Chondrocyte (in vitro differentiated cells): ENCODE measurements around the gene GABRG3. TPM values are rescaled to one million over a fixed set of nuclear protein-coding genes. Genes with fewer than 3 reads are reported as not detected.
A peak's percentile ranks its signal among the peaks of the same experiment; 100 is the strongest.

Experiments used
- DNase-seq: peaks from one replicate; pipeline ENCODE4 v3.0.0; 2021; ENCODE audit warnings: mixed read lengths, low spot score
- H3K27ac Mint-ChIP-seq: one replicate; pipeline ENCODE4 v1.8.0; 2021; ENCODE audit warnings: mild to moderate bottlenecking, moderate library complexity, mixed read lengths; ENCODE audit not compliant: unreplicated experiment
- H3K27me3 Mint-ChIP-seq: 2 replicates; pipeline ENCODE4 v1.8.0; 2021; ENCODE audit warnings: low read depth, mixed read lengths
- H3K36me3 Mint-ChIP-seq: 2 replicates; pipeline ENCODE4 v1.8.0; 2021; ENCODE audit warnings: low read depth, mixed read lengths
- H3K4me1 Mint-ChIP-seq: 2 replicates; pipeline ENCODE4 v1.8.0; 2021; ENCODE audit warnings: low read depth, mild to moderate bottlenecking, mixed read lengths
- H3K4me3 Mint-ChIP-seq: one replicate; pipeline ENCODE4 v1.8.0; 2021; ENCODE audit warnings: mild to moderate bottlenecking, moderate library complexity, mixed read lengths; ENCODE audit not compliant: unreplicated experiment
- H3K9me3 Mint-ChIP-seq: 2 replicates; pipeline ENCODE4 v1.8.0; 2021; ENCODE audit warnings: low read depth, mixed read lengths
- total RNA-seq: library from RNA; stranded (reverse); gene quantifications from 3 replicates; pipeline ENCODE4 v1.2.1, GENCODE V29; 2021
- TF ChIP-seq, protein P1 (sequence below): fragments of 200-600 bp; sonication (generic); IDR thresholded peaks from 2 replicates; pipeline ENCODE4 v1.5.0; 2021; ENCODE audit warnings: antibody characterized with exemption, mild to moderate bottlenecking, moderate library complexity

GABRG3 gene
- total RNA-seq, 1 donor from 2014 or later = not detected

DNA sequence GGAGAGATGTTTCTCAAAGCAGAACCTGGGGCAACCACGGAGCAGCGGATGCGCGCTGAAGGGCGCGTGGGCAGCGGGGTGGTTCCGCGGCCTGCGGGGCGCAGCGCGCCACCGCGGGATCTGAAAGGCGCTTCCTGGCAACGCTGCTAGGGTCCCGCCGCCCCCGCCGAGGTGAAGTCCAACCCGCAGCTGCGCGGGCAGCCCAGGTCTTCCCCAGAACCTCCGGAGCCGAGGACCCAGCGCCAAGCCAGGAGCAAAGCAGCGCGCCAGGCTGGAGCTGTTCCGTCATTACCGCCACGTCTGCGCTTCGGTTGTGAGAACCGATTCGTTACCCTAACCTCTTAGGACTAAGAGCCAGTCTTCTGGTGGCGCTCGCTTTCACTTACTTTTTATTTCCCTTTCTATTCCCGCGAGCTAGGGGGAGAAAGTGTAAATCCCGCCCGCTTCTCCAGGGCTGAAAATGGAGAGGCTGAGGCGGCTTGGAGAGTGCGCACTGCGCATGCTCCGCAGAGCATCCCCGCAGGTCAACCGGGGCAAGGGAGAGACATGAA lies 3.2 kb upstream of the GABRG3 start:
- Mint-ChIP-seq H3K9me3 (no peaks in the 10 kb centered on the region), H3K4me3 (peak overlapping the region; percentile 74), H3K27me3 (peaks cover 36% of the 10 kb centered on the region), H3K36me3 (no peaks in the 10 kb centered on the region), H3K4me1 (peaks cover 2% of the 10 kb centered on the region), H3K27ac (peak overlapping the region; percentile 51)
- no peak for DNase-seq
- TF ChIP-seq, protein P1, sequence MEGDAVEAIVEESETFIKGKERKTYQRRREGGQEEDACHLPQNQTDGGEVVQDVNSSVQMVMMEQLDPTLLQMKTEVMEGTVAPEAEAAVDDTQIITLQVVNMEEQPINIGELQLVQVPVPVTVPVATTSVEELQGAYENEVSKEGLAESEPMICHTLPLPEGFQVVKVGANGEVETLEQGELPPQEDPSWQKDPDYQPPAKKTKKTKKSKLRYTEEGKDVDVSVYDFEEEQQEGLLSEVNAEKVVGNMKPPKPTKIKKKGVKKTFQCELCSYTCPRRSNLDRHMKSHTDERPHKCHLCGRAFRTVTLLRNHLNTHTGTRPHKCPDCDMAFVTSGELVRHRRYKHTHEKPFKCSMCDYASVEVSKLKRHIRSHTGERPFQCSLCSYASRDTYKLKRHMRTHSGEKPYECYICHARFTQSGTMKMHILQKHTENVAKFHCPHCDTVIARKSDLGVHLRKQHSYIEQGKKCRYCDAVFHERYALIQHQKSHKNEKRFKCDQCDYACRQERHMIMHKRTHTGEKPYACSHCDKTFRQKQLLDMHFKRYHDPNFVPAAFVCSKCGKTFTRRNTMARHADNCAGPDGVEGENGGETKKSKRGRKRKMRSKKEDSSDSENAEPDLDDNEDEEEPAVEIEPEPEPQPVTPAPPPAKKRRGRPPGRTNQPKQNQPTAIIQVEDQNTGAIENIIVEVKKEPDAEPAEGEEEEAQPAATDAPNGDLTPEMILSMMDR = no peak

DNA sequence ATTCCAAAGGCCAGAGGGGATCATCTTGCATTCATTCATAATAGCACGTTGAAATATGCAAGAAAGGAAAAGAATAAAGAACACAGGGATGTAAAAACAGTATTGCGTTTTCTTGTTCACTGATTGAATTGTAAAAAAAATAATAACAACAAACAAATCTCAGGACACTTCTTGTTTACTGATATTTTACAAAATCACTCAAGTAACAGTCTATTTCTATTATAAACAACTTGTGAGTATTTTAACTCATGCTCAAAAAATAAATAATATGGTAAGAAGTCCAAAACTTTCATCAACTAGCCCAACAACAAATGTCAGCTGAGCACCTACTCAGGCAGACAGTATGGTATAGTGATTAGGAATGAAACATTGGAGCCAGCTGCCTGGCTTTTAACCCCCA lies 2.2 kb upstream of the GABRG3 start:
- peaks cover 2% of the 10 kb centered on the region for H3K4me1 Mint-ChIP-seq
- TF ChIP-seq, protein P1 = no peak
- no peak overlapping the region for H3K27ac Mint-ChIP-seq
- DNase-seq = no peak
- H3K27me3 Mint-ChIP-seq = peaks cover 33% of the 10 kb centered on the region
- H3K36me3 Mint-ChIP-seq = no peaks in the 10 kb centered on the region
- no peak overlapping the region for H3K4me3 Mint-ChIP-seq
- H3K9me3 Mint-ChIP-seq = no peaks in the 10 kb centered on the region

DNA sequence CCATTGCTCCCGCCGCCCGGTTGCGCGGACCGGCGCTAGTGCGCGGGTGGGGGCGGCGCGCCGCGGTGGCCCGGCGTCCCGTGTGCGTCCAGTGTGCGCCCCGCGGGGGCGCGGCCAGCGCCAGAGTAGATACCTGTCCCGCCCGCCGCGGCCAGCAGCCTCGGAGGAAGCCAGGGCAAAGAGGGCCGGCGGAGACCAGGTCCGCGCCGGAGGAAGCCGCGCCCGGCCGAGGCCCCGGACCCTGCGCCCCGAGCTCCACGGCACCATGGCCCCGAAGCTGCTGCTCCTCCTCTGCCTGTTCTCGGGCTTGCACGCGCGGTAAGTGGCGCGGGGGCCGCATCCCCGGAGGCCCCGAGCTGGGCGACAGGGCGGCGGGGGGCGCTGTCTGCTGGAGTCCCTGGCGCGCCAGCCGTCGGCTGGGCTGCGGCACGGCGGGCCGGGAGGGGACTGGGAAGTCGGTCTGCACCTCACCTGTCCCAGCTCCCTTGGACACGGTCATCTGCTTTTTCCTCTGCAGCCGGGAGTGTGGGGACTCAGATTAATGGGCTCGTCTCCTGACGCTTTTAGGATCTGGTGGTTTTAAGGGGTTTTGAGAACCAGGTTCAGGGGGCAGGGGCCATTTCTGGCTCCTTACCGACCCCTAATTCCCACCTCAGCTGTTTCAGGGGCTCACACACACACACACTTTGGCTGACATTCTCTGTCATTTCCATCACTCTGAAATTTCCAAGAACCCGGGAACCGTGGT lies 464 bp downstream of the GABRG3 start:
- no peaks in the 10 kb centered on the region for H3K36me3 Mint-ChIP-seq
- H3K27me3 Mint-ChIP-seq = peaks cover 24% of the 10 kb centered on the region
- no peak for DNase-seq

DNA sequence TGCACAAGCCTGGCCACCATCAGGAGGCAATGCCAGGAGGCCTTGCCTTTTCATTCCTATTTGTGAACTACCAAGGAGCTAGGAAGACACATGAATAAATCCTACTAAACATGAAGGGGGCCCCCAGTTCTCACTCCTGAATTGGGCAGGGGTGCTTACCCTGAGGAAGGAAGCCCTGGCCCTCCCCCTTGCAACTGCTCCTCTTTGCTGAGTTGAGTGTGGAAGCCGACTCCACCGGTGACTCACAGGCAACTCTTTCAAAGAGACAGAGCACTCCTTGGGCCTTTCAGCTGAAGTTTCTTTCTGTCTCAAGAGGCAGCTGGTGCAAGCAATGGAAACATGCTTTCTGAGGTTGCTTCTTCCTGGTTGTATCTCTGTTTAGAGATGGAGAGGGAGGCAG lies 1.7 kb downstream of the GABRG3 start:
- no peaks in the 10 kb centered on the region for H3K9me3 Mint-ChIP-seq
- H3K4me1 Mint-ChIP-seq = peaks cover 2% of the 10 kb centered on the region
- no peaks in the 10 kb centered on the region for H3K36me3 Mint-ChIP-seq
- no peak for DNase-seq
- TF ChIP-seq, protein P1 = no peak
- no peak overlapping the region for H3K4me3 Mint-ChIP-seq
- peaks cover 24% of the 10 kb centered on the region for H3K27me3 Mint-ChIP-seq
- no peak overlapping the region for H3K27ac Mint-ChIP-seq

More for the DNA sequence above, 464 bp downstream of the GABRG3 start:
- peaks cover 2% of the 10 kb centered on the region for H3K4me1 Mint-ChIP-seq
- H3K27ac Mint-ChIP-seq = no peak overlapping the region
- no peaks in the 10 kb centered on the region for H3K9me3 Mint-ChIP-seq
- TF ChIP-seq, protein P1 = peak; percentile 32
- peak overlapping the region; percentile 13 for H3K4me3 Mint-ChIP-seq

DNA sequence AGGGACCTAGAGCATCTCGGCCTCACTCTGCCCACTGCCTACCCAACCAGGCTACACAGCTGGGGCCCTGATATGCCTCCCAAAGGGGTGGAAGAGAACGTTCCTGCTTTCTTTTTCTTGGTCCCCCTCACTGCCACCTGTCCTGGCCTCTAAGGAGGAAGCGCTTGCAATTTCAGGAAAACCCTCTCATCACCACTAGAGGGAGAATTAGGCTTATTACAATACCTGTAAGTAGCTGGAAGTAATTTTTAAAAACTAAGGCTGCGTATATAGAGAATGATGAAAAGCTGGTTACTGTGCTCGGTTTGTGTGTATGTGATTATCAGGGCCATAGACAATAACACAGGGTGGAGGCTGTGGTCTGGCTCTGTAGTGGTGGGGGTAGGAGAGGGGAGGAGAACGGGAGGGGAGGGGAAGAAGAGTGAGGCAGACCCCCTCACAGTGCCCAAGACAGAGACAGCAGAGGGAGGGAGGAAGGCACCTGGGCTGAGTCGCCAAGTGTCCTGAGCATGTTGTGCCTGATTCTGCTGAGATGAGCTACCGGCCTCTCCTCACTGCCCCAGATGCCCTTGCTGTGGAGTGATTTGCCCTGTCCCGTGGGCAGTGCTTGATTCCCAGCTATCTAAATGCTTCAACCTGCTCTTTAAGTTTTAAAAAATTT lies 3.3 kb downstream of the GABRG3 start:
- TF ChIP-seq, protein P1 = peak; percentile 77
- Mint-ChIP-seq H3K27ac (no peak overlapping the region), H3K27me3 (peaks cover 27% of the 10 kb centered on the region), H3K36me3 (no peaks in the 10 kb centered on the region), H3K4me3 (no peak overlapping the region), H3K4me1 (peaks cover 2% of the 10 kb centered on the region), H3K9me3 (no peaks in the 10 kb centered on the region)
- no peak for DNase-seq
